DMS79 treated with DMSO at 0.1 percent for 48 hours (cell line): ENCODE data around the gene THTPA.
"Not testable (repeated sequence)": the region's sequence is repeated elsewhere in the genome, so short reads cannot be mapped to it uniquely, and the experiment has no call there.

Experiments used
- DNase-seq: peaks from one replicate; lab custom pipeline; 2025; lab: John Stamatoyannopoulos, UW

The THTPA gene

GRCh38 chr14:23583761-23584526, 27.9 kb downstream of the THTPA start:
- DNase-seq = not testable (repeated sequence)

GRCh38 chr14:23584527-23585203, 28.6 kb downstream of the THTPA start:
- DNase-seq = not testable (repeated sequence)

- DNase-seq = peak; percentile 94
Observed at GRCh38 chr14:23588884-23589598, 33.0 kb downstream of the THTPA start.

- DNase-seq = no peak
Observed at GRCh38 chr14:23589606-23590005, 33.5 kb downstream of the THTPA start.

- no peak for DNase-seq
Observed at GRCh38 chr14:23590198-23590597, 34.1 kb downstream of the THTPA start.

- DNase-seq = not testable (repeated sequence)
Observed at GRCh38 chr14:23594191-23594590, 38.1 kb downstream of the THTPA start.

- DNase-seq = no peak
Observed at GRCh38 chr14:23600322-23600707, 44.2 kb downstream of the THTPA start.

- DNase-seq = no peak
Observed at GRCh38 chr14:23600806-23601205, 44.7 kb downstream of the THTPA start.

GRCh38 chr14:23601424-23601823, 45.4 kb downstream of the THTPA start:
- no peak for DNase-seq

- peak; percentile 13 for DNase-seq
Observed at GRCh38 chr14:23601845-23602180, 45.7 kb downstream of the THTPA start.

GRCh38 chr14:23602181-23603095, 46.4 kb downstream of the THTPA start:
- no peak for DNase-seq

GRCh38 chr14:23603103-23603502, 47.0 kb downstream of the THTPA start:
- no peak for DNase-seq

GRCh38 chr14:23604148-23604547, 48.1 kb downstream of the THTPA start:
- DNase-seq = no peak

GRCh38 chr14:23604675-23605170, 48.7 kb downstream of the THTPA start:
- no peak for DNase-seq

- no peak for DNase-seq
Observed at GRCh38 chr14:23605931-23606585, 50.0 kb downstream of the THTPA start.

- DNase-seq = no peak
Observed at GRCh38 chr14:23608454-23608853, 52.4 kb downstream of the THTPA start.

GRCh38 chr14:23609001-23609400, 52.9 kb downstream of the THTPA start:
- DNase-seq = no peak

GRCh38 chr14:23609411-23610089, 53.5 kb downstream of the THTPA start:
- not testable (repeated sequence) for DNase-seq
